WTC11 (cell line): ENCODE data around the gene PHF21B. TPM values are rescaled to one million over a fixed set of nuclear protein-coding genes. Genes with fewer than 3 reads are reported as not detected.

ENCODE experiments used
- ATAC-seq: fragments of 200-7000 bp; cut with Tn5 transposase; 2 replicates; pipeline ENCODE4 v1.10.0; 2021; ENCODE audit warnings: mild to moderate bottlenecking, moderate library complexity
- CTCF ChIA-PET: fragments of 300-600 bp; sonication (Branson Sonifier 250); formaldehyde crosslinking; loops from one replicate; lab custom pipeline; 2021; ENCODE audit warnings: antibody characterized with exemption; lab: Charles Lee
- POLR2A ChIA-PET: fragments of 350-600 bp; sonication (Branson Sonifier 250); formaldehyde crosslinking; loops from one replicate; lab custom pipeline; 2021; ENCODE audit warnings: antibody characterized with exemption; lab: Charles Lee
- DNase-seq: peaks from one replicate; pipeline ENCODE4 v3.0.0; 2021; ENCODE audit warnings: low spot score
- H3K27ac Mint-ChIP-seq: 2 replicates; pipeline ENCODE4 v1.8.0; 2021; ENCODE audit warnings: mixed read lengths
- H3K27me3 Mint-ChIP-seq: 2 replicates; pipeline ENCODE4 v1.8.0; 2021; ENCODE audit warnings: low read depth, mild to moderate bottlenecking, moderate library complexity, mixed read lengths
- H3K36me3 Mint-ChIP-seq: 2 replicates; pipeline ENCODE4 v1.8.0; 2021; ENCODE audit warnings: mixed read lengths
- H3K4me1 Mint-ChIP-seq: 2 replicates; pipeline ENCODE4 v1.8.0; 2022; ENCODE audit warnings: mixed read lengths
- H3K4me3 Mint-ChIP-seq: 2 replicates; pipeline ENCODE4 v1.8.0; 2021; ENCODE audit warnings: mild to moderate bottlenecking, moderate library complexity, mixed read lengths
- H3K9me3 Mint-ChIP-seq: 2 replicates; pipeline ENCODE4 v1.8.0; 2021; ENCODE audit warnings: mixed read lengths
- FOXJ3 ChIP-seq: sonication (generic); formaldehyde crosslinking; IDR thresholded peaks from 2 replicates; pipeline ENCODE4 v1.9.0; 2021; ENCODE audit warnings: missing genetic modification reagents, mild to moderate bottlenecking, borderline replicate concordance
- JAZF1 ChIP-seq: fragments of 250-450 bp; sonication (Bioruptor Pico); IDR thresholded peaks from 2 replicates; pipeline ENCODE4 v1.9.0; 2021; ENCODE audit warnings: moderate library complexity, mild to moderate bottlenecking, inconsistent platforms
- NFE2L1 ChIP-seq: sonication (generic); formaldehyde crosslinking; IDR thresholded peaks from 2 replicates; pipeline ENCODE4 v1.8.1; 2023; ENCODE audit warnings: missing genetic modification reagents
- NR3C1 ChIP-seq: sonication (generic); formaldehyde crosslinking; conservative IDR thresholded peaks from 2 replicates; pipeline ENCODE4 v1.8.1; 2023; ENCODE audit warnings: low read depth, mild to moderate bottlenecking, missing genetic modification reagents
- SOX15 ChIP-seq: fragments of 250-450 bp; sonication (Bioruptor Pico); IDR thresholded peaks from 2 replicates; pipeline ENCODE4 v1.9.0; 2021; ENCODE audit warnings: mild to moderate bottlenecking
- SP1 ChIP-seq: sonication (generic); formaldehyde crosslinking; conservative IDR thresholded peaks from 2 replicates; pipeline ENCODE4 v1.8.1; 2022; ENCODE audit warnings: missing genetic modification reagents
- TEAD1 ChIP-seq: sonication (generic); formaldehyde crosslinking; IDR thresholded peaks from 2 replicates; pipeline ENCODE4 v1.8.0; 2022; ENCODE audit warnings: mild to moderate bottlenecking, missing genetic modification reagents
- ZBTB21 ChIP-seq: sonication (generic); formaldehyde crosslinking; IDR thresholded peaks from 2 replicates; pipeline ENCODE4 v1.8.1; 2023; ENCODE audit warnings: mild to moderate bottlenecking, missing genetic modification reagents, borderline replicate concordance
- ZNF423 ChIP-seq: fragments of 250-450 bp; sonication (Bioruptor Pico); IDR thresholded peaks from 2 replicates; pipeline ENCODE4 v2.1.2; 2022; ENCODE audit warnings: mild to moderate bottlenecking, moderate library complexity
- total RNA-seq: library from RNA; stranded (reverse); gene quantifications from 3 replicates; pipeline ENCODE4 v1.2.3, GENCODE V29; 2021
- TF ChIP-seq, protein P1 (sequence below): fragments of 250-450 bp; sonication (Bioruptor Pico); conservative IDR thresholded peaks from 2 replicates; pipeline ENCODE4 v1.9.0; 2021; ENCODE audit warnings: mild to moderate bottlenecking
- TF ChIP-seq, protein P2 (sequence below): sonication (generic); formaldehyde crosslinking; IDR thresholded peaks from 2 replicates; pipeline ENCODE4 v1.8.1; 2023; ENCODE audit warnings: mild to moderate bottlenecking, missing genetic modification reagents, borderline replicate concordance
- TF ChIP-seq, protein P3 (sequence below): fragments of 250-450 bp; sonication (Bioruptor Pico); IDR thresholded peaks from 2 replicates; pipeline ENCODE4 v1.9.0; 2021; ENCODE audit warnings: mild to moderate bottlenecking, borderline replicate concordance
- TF ChIP-seq, protein P4 (sequence below): sonication (generic); formaldehyde crosslinking; IDR thresholded peaks from 2 replicates; pipeline ENCODE4 v1.8.1; 2023; ENCODE audit warnings: mild to moderate bottlenecking, missing genetic modification reagents
- TF ChIP-seq, protein P5 (sequence below): sonication (generic); formaldehyde crosslinking; IDR thresholded peaks from 2 replicates; pipeline ENCODE4 v1.8.1; 2022; ENCODE audit warnings: low read depth, mild to moderate bottlenecking, moderate library complexity, missing genetic modification reagents, borderline replicate concordance

The PHF21B gene
- total RNA-seq, 1 experiment from 2014 or later = 107 TPM

- no peak for DNase-seq
- Mint-ChIP-seq H3K4me3 (no peak overlapping the region), H3K4me1 (peaks cover 18% of the 10 kb centered on the region), H3K9me3 (no peaks in the 10 kb centered on the region), H3K27me3 (peaks cover 20% of the 10 kb centered on the region), H3K36me3 (no peaks in the 10 kb centered on the region), H3K27ac (no peak overlapping the region)
- ChIA-PET CTCF (interaction anchor here (1.4 kb wide), 1 partner anchor 9 kb away, joined by 3 read pairs; no protein-coding TSS in a partner anchor), POLR2A (no interaction called here)
- ATAC-seq = no peak
- TF ChIP-seq SP1 (CRISPR knock-in tag) (no peak), NFE2L1 (CRISPR knock-in tag) (no peak), JAZF1 (no peak), ZNF423 (CRISPR knock-in tag) (no peak), FOXJ3 (CRISPR knock-in tag) (no peak), NR3C1 (CRISPR knock-in tag) (no peak), ZBTB21 (CRISPR knock-in tag) (no peak)
- TF ChIP-seq, protein P1, sequence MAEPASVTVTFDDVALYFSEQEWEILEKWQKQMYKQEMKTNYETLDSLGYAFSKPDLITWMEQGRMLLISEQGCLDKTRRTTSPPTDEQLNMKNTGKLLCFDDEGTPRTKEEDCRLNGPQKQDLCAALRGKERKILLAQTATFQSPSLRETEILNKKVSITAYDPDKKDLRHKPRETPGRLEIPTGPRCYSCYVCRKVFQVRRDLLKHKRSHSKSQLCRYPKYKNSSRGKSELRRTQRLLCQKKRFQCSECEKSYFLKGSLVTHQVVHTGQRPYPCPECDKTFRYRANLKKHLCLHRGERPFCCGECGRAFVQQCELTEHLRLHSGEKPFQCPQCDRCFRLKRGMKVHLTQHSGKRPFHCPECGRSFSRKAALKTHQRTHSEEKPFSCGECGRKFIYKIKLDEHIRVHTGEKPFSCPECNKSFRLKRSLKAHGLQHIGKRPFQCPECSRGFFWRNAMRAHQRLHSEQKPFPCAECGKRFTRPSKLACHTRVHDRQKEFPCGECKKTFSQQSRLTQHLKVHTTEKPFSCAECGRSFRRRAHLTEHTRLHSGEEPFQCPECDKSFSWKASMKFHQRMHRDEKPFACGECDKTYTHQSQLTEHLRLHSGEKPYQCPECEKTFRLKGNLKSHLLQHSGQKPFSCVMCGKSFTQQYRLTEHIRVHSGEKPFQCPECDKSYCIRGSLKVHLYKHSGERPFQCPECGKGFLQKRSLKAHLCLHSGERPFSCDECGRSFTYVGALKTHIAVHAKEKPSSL (CRISPR knock-in tag) = no peak
- TF ChIP-seq, protein P2, sequence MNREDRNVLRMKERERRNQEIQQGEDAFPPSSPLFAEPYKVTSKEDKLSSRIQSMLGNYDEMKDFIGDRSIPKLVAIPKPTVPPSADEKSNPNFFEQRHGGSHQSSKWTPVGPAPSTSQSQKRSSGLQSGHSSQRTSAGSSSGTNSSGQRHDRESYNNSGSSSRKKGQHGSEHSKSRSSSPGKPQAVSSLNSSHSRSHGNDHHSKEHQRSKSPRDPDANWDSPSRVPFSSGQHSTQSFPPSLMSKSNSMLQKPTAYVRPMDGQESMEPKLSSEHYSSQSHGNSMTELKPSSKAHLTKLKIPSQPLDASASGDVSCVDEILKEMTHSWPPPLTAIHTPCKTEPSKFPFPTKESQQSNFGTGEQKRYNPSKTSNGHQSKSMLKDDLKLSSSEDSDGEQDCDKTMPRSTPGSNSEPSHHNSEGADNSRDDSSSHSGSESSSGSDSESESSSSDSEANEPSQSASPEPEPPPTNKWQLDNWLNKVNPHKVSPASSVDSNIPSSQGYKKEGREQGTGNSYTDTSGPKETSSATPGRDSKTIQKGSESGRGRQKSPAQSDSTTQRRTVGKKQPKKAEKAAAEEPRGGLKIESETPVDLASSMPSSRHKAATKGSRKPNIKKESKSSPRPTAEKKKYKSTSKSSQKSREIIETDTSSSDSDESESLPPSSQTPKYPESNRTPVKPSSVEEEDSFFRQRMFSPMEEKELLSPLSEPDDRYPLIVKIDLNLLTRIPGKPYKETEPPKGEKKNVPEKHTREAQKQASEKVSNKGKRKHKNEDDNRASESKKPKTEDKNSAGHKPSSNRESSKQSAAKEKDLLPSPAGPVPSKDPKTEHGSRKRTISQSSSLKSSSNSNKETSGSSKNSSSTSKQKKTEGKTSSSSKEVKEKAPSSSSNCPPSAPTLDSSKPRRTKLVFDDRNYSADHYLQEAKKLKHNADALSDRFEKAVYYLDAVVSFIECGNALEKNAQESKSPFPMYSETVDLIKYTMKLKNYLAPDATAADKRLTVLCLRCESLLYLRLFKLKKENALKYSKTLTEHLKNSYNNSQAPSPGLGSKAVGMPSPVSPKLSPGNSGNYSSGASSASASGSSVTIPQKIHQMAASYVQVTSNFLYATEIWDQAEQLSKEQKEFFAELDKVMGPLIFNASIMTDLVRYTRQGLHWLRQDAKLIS (CRISPR knock-in tag) = no peak
- TF ChIP-seq, protein P3, sequence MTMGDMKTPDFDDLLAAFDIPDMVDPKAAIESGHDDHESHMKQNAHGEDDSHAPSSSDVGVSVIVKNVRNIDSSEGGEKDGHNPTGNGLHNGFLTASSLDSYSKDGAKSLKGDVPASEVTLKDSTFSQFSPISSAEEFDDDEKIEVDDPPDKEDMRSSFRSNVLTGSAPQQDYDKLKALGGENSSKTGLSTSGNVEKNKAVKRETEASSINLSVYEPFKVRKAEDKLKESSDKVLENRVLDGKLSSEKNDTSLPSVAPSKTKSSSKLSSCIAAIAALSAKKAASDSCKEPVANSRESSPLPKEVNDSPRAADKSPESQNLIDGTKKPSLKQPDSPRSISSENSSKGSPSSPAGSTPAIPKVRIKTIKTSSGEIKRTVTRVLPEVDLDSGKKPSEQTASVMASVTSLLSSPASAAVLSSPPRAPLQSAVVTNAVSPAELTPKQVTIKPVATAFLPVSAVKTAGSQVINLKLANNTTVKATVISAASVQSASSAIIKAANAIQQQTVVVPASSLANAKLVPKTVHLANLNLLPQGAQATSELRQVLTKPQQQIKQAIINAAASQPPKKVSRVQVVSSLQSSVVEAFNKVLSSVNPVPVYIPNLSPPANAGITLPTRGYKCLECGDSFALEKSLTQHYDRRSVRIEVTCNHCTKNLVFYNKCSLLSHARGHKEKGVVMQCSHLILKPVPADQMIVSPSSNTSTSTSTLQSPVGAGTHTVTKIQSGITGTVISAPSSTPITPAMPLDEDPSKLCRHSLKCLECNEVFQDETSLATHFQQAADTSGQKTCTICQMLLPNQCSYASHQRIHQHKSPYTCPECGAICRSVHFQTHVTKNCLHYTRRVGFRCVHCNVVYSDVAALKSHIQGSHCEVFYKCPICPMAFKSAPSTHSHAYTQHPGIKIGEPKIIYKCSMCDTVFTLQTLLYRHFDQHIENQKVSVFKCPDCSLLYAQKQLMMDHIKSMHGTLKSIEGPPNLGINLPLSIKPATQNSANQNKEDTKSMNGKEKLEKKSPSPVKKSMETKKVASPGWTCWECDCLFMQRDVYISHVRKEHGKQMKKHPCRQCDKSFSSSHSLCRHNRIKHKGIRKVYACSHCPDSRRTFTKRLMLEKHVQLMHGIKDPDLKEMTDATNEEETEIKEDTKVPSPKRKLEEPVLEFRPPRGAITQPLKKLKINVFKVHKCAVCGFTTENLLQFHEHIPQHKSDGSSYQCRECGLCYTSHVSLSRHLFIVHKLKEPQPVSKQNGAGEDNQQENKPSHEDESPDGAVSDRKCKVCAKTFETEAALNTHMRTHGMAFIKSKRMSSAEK = no peak
Measured at GRCh38 chr22:45058622-45058912, 48.8 kb upstream of the PHF21B start.

DNA sequence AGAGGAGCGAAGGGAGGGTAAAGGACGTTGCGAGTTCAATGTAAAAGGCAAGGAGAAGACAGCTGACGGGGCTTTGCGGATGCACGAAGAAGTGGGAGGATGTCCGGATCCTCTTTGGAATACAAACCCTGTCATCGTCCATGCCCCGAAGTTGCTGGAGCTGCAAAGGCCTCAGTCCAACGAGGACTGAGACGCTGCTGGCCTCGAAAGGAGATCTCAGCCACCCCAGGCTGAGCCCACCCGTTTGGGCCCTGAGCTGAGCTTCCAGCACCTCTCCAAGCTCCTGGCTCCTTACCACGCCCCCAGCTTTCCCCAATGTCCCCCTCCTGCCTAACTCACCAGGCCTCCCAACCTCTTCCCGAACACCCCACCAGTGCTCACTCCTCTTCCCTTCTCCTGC is 46.1 kb upstream of the PHF21B start:
- TF ChIP-seq, protein P4, sequence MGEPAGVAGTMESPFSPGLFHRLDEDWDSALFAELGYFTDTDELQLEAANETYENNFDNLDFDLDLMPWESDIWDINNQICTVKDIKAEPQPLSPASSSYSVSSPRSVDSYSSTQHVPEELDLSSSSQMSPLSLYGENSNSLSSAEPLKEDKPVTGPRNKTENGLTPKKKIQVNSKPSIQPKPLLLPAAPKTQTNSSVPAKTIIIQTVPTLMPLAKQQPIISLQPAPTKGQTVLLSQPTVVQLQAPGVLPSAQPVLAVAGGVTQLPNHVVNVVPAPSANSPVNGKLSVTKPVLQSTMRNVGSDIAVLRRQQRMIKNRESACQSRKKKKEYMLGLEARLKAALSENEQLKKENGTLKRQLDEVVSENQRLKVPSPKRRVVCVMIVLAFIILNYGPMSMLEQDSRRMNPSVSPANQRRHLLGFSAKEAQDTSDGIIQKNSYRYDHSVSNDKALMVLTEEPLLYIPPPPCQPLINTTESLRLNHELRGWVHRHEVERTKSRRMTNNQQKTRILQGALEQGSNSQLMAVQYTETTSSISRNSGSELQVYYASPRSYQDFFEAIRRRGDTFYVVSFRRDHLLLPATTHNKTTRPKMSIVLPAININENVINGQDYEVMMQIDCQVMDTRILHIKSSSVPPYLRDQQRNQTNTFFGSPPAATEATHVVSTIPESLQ (CRISPR knock-in tag) = no peak
- TF ChIP-seq, protein P1 (CRISPR knock-in tag) = no peak
- TF ChIP-seq, protein P5, sequence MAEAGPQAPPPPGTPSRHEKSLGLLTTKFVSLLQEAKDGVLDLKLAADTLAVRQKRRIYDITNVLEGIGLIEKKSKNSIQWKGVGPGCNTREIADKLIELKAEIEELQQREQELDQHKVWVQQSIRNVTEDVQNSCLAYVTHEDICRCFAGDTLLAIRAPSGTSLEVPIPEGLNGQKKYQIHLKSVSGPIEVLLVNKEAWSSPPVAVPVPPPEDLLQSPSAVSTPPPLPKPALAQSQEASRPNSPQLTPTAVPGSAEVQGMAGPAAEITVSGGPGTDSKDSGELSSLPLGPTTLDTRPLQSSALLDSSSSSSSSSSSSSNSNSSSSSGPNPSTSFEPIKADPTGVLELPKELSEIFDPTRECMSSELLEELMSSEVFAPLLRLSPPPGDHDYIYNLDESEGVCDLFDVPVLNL = no peak
- TF ChIP-seq TEAD1 (CRISPR knock-in tag) (no peak), SOX15 (no peak)
- Mint-ChIP-seq H3K36me3 (peaks cover 3% of the 10 kb centered on the region), H3K9me3 (peaks cover 9% of the 10 kb centered on the region; the same call in 1 of the 2 replicates), H3K27ac (no peak overlapping the region; the same call in 1 of the 2 replicates), H3K4me3 (no peak overlapping the region), H3K4me1 (peaks cover 25% of the 10 kb centered on the region), H3K27me3 (peaks cover 37% of the 10 kb centered on the region)
- POLR2A ChIA-PET = no interaction called here
- no peak for DNase-seq
- no peak for ATAC-seq
- CTCF ChIA-PET = no interaction called here
